DOHH2 (cell line): ENCODE data around the gene ARID4B.

Experiments
- H3F3A ChIP-seq: fragments of 200-600 bp; sonication (generic), shearing (Covaris generic); 2 replicates; pipeline ENCODE4 v1.6.0; 2016; ENCODE audit warnings: antibody characterized with exemption, mild to moderate bottlenecking; ENCODE audit not compliant: control insufficient read depth, insufficient read depth
- H3K27ac ChIP-seq: fragments of 200-600 bp; sonication (generic); 2 replicates; pipeline ENCODE4 v1.5.1; 2014; ENCODE audit warnings: low read depth, mild to moderate bottlenecking, low read length, moderate library complexity
- H3K27me3 ChIP-seq: fragments of 200-600 bp; sonication (generic); 2 replicates; pipeline ENCODE4 v1.6.1; 2014; ENCODE audit warnings: mild to moderate bottlenecking, low read length, mixed read lengths; ENCODE audit not compliant: control insufficient read depth
- H3K36me3 ChIP-seq: fragments of 200-600 bp; sonication (generic); 2 replicates; pipeline ENCODE4 v1.6.1; 2014; ENCODE audit warnings: mild to moderate bottlenecking, low read length, moderate library complexity, mixed read lengths; ENCODE audit not compliant: control insufficient read depth
- H3K4me1 ChIP-seq: fragments of 200-600 bp; sonication (generic); 2 replicates; pipeline ENCODE4 v1.6.1; 2014; ENCODE audit warnings: mild to moderate bottlenecking, low read length, mixed read lengths; ENCODE audit not compliant: control insufficient read depth
- H3K4me2 ChIP-seq: fragments of 200-600 bp; sonication (generic); 2 replicates; pipeline ENCODE4 v1.6.0; 2014; ENCODE audit warnings: mild to moderate bottlenecking, low read length, moderate library complexity
- H3K4me3 ChIP-seq: fragments of 200-600 bp; sonication (generic); 2 replicates; pipeline ENCODE4 v1.5.1; 2014; ENCODE audit warnings: mild to moderate bottlenecking, low read length, mixed read lengths
- H3K79me2 ChIP-seq: fragments of 200-600 bp; sonication (generic); 2 replicates; pipeline ENCODE4 v1.6.1; 2014; ENCODE audit warnings: mild to moderate bottlenecking, low read length, mixed read lengths; ENCODE audit not compliant: control insufficient read depth
- H3K9me2 ChIP-seq: fragments of 200-600 bp; sonication (generic); replicated peaks from 2 replicates; pipeline ENCODE4 v1.6.1; 2014; ENCODE audit warnings: mild to moderate bottlenecking, low read length, mixed read lengths; ENCODE audit not compliant: control insufficient read depth
- H3K9me3 ChIP-seq: fragments of 200-600 bp; sonication (generic); 2 replicates; pipeline ENCODE4 v1.6.1; 2014; ENCODE audit warnings: antibody characterized with exemption, low read length, mixed read lengths; ENCODE audit not compliant: control insufficient read depth, insufficient read depth
- H4K20me1 ChIP-seq: fragments of 200-600 bp; sonication (generic); 2 replicates; pipeline ENCODE4 v1.6.0; 2014; ENCODE audit warnings: low read depth, mild to moderate bottlenecking, antibody characterized with exemption, low read length, moderate library complexity; ENCODE audit not compliant: control insufficient read depth, insufficient read depth
- CTCF ChIP-seq: fragments of 200-600 bp; sonication (generic); IDR thresholded peaks from one replicate; pipeline ENCODE4 v1.5.1; 2014; ENCODE audit warnings: antibody characterized with exemption, mild to moderate bottlenecking, low read depth, low read length; ENCODE audit not compliant: poor library complexity, severe bottlenecking
- EZH2phosphoT487 ChIP-seq: fragments of 200-600 bp; sonication (generic); IDR thresholded peaks from 2 replicates; pipeline ENCODE4 v1.6.1; 2017; ENCODE audit warnings: borderline replicate concordance, mild to moderate bottlenecking, antibody characterized with exemption, low read length, moderate library complexity, mixed read lengths

The ARID4B gene

GRCh38 chr1:235341334-235341733 lies 13.4 kb upstream of the ARID4B start:
- no peak overlapping the region for H3K4me3 ChIP-seq
- no peaks in the 10 kb centered on the region for H3K27me3 ChIP-seq
- no peak for TF ChIP-seq EZH2phosphoT487
- no peaks in the 10 kb centered on the region for H3K9me3 ChIP-seq
- no peak overlapping the region for H3K4me2 ChIP-seq
- no peaks in the 10 kb centered on the region for H3K9me2 ChIP-seq
- H3K36me3 ChIP-seq: peaks cover 19% of the 10 kb centered on the region
- no peaks in the 10 kb centered on the region for H3K79me2 ChIP-seq
- no peaks in the 10 kb centered on the region for H3F3A ChIP-seq
- H4K20me1 ChIP-seq: no peaks in the 10 kb centered on the region
- H3K27ac ChIP-seq: no peak overlapping the region
- H3K4me1 ChIP-seq: no peaks in the 10 kb centered on the region

GRCh38 chr1:235339746-235340145 lies 11.8 kb upstream of the ARID4B start:
- Histone ChIP-seq H3K4me2 (no peak overlapping the region), H3K9me3 (no peaks in the 10 kb centered on the region), H3K9me2 (no peaks in the 10 kb centered on the region), H3K27me3 (no peaks in the 10 kb centered on the region), H3K27ac (no peak overlapping the region), H3K4me1 (no peaks in the 10 kb centered on the region), H3F3A (no peaks in the 10 kb centered on the region), H4K20me1 (no peaks in the 10 kb centered on the region), H3K79me2 (peaks cover 5% of the 10 kb centered on the region; the same call in 1 of the 2 replicates), H3K36me3 (peaks cover 28% of the 10 kb centered on the region), H3K4me3 (no peak overlapping the region)
- TF ChIP-seq EZH2phosphoT487 (no peak), CTCF (no peak)

DNA sequence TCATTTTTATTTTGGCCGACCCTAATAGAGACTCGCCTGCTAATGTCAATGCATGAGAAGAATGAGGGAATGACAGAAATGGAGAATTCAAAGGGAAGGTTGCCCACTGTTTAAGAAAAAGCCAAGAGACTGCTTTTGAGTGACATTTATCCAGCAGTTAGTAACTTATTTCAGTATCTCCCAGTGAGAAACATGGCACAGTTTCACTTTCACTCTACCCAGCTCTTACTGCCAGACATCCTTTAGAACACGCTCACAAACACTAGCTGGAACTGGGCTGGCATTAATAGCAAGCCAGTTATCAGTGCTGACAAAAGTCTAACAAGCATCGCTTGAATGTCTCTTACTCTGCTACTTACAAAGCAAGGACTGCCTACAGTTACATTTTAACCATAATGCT lies 8.9 kb upstream of the ARID4B start:
- Histone ChIP-seq H3K9me2 (no peaks in the 10 kb centered on the region), H3F3A (no peaks in the 10 kb centered on the region), H3K4me1 (peaks cover 2% of the 10 kb centered on the region), H3K27me3 (no peaks in the 10 kb centered on the region), H3K27ac (no peak overlapping the region), H3K9me3 (no peaks in the 10 kb centered on the region), H3K4me2 (no peak overlapping the region), H3K4me3 (no peak overlapping the region), H4K20me1 (no peaks in the 10 kb centered on the region), H3K36me3 (peaks cover 25% of the 10 kb centered on the region), H3K79me2 (peaks cover 33% of the 10 kb centered on the region)
- TF ChIP-seq CTCF: no peak
- no peak for TF ChIP-seq EZH2phosphoT487

GRCh38 chr1:235331401-235331800 lies 3.4 kb upstream of the ARID4B start:
- Histone ChIP-seq H3K79me2 (peaks cover 79% of the 10 kb centered on the region), H3K27ac (no peak overlapping the region)

More at GRCh38 chr1:235331401-235331800, 3.4 kb upstream of the ARID4B start:
- peaks cover 8% of the 10 kb centered on the region for H3F3A ChIP-seq
- H3K9me3 ChIP-seq: no peaks in the 10 kb centered on the region
- TF ChIP-seq CTCF (no peak), EZH2phosphoT487 (no peak)
- H4K20me1 ChIP-seq: no peaks in the 10 kb centered on the region; the same call in 1 of the 2 replicates
- H3K4me3 ChIP-seq: peak overlapping the region; percentile 90
- no peaks in the 10 kb centered on the region for H3K9me2 ChIP-seq
- peaks cover 42% of the 10 kb centered on the region for H3K36me3 ChIP-seq
- peak overlapping the region; percentile 84 for H3K4me2 ChIP-seq
- peaks cover 20% of the 10 kb centered on the region for H3K4me1 ChIP-seq
- H3K27me3 ChIP-seq: no peaks in the 10 kb centered on the region
